GM21786 (cell line): Measurements from ENCODE around the gene GALNTL6.
"Not testable (repeated sequence)": the region's sequence is repeated elsewhere in the genome, so short reads cannot be mapped to it uniquely, and the experiment has no call there.

ENCODE experiments used
- ATAC-seq: cut with Tn5 transposase; IDR thresholded peaks from one replicate; pipeline ENCODE4 v1.9.1; 2021; ENCODE audit not compliant: unreplicated experiment

The GALNTL6 gene

DNA sequence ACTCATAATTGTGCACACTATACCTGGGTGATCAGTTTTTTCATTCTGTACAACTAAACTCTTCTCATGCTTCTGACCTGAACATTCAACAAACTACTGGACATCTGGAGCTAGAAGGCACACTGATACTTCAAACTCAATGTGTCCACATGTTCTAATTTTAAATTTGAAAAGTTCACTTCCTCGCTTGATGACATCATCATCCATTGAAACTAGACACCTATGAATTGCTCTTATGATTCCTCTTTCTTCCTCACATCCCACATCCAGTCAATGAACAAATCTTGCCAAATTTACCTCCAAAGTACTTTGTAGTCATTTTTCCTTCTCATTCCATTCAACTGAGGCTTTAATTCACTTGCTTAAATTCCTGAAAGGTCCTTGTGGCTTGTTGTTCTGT, 549.4 kb downstream of the GALNTL6 start:
- ATAC-seq = no peak

DNA sequence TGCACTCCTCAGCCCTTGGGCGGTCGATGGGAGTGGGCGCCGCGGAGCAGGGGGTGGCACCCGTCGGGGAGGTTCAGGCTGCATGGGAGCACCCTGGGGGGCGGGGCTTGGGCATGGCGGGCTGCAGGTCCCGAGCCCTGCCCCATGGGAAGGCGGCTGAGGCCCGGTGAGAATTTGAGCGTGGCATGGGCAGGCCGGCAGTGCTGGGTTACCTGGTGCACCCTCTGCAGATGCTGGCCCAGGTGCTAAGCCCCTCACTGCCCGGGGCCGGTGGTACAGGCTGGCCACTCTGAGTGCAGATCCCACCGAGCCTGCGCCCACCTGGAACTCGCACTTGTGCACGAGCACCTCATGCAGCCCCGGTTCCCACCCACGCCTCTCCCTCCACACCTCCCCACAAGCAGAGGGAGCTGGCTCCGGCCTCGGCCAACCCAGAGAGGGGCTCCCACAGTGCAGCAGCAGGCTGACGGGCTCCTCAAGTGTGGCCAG, 556.3 kb downstream of the GALNTL6 start:
- no peak for ATAC-seq

DNA sequence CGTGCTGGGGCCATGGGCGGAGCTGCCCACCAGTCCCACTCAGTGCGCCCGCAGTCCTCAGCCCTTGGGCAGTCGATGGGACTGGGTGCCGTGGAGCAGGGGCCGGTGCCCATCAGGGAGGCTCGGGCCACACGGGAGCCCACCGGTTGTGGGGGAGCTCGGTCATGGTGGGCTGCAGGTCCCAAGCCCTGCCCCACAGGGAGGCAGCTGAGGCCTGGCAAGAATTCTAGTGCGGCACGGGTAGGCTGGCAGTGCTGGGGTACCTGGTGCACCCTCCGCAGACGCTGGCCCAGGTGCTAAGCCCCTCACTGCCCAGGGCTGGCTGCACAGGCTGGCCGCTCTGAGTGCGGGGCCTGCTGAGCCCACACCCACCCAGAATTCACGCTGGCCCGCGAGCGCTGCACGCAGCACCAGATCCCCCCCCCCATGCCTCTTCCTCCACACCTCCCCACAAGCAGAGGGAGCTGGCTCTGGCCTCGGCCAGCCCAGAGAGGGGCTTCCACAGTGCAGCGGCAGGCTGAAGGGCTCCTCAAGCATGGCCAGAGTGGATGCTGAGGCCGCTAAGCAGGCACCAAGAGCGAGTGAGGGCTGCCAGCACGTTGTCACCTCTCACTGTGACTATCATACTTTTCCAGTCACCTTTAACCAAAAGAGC, 564.4 kb downstream of the GALNTL6 start:
- no peak for ATAC-seq

DNA sequence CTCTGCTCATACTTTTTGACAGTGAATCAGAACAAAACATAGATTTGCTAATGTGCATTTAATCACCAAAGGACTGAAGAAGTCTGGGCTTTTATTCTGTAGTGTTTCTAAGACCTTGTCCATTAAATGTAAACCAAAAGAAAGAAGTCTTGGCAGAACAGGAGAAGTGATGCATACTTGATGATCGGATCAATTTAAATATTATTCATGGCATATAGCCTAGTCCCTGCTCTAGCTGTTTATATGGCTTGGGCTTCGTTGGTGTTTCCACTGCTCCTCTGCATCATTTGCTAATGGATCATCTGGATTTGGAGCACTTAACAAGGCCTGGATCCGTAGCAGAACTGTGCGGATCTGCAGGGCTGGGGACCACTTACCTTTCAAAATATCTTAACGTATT, 566.6 kb downstream of the GALNTL6 start:
- ATAC-seq = no peak

DNA sequence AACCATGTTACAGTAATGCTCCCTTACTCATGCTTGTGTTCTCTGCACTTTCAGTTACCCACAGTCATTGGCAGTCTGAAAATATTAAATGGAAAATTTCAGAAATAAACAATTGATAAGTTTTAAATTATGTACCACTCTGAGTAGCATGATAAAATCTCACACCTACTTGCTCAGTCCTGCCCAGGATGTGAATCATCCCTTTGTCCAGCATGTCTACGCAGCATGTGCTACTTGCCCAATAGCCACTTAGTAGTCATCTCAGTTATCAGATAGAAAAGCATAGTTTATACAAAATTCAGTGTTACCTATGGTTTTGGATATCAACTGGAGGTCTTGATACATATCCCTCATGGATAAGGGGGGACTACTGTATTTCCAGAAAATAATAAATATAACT, 577.1 kb downstream of the GALNTL6 start:
- ATAC-seq = no peak

DNA sequence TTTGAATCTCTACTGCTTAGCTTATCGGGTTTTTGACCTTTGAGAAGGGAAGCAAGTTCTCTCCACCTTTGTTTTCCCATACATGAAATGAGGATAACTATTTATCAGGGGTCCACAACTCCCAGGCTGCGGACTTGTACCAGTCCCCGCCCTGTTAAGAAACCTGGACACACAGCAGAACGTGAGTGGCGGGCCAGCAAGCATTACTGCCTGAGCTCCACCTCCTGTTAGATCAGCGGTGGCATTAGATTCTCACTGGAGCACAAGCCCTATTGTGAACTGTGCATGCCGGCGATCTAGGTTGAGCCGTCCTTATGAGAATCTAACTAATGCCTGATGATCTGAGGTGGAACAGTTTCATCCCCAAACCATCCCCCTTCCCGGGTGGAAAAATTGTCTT, 579.5 kb downstream of the GALNTL6 start:
- no peak for ATAC-seq

DNA sequence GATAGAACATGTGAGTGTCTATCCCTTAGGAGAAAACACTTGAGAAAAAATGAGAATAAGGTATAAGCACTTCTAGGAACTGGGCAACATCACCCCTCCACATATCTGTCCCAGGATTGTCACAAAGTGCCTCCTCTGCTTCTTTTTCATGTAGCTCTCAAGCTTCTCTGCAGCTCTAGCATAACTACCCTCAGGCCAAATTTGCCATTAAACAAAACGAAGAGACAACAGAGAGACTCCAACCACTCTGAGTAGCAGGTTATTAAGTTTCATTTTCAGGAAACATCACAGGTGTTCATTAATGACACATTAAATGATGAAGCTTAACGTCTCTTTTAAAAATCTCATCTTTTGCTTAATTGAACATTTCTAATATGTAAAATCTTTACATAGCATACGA, 580.0 kb downstream of the GALNTL6 start:
- no peak for ATAC-seq

DNA sequence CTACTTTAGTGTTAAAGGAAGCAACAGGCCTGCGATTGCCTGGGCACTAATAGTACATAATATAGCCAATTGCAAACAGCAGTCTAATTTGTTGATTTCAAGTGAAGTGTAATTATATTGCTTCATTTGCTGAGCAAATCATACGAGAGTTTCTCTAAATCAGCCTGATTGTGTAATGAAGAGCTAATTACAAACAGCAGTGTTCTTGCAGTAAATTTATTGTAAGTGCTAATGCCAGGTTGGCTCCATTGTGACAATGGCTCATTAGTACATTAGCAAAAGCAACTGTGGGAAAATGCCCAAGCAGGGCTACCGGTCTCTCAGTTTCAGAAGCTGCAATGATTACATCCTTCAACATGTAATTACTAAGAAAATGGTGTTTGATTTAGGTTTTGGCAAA, 591.5 kb downstream of the GALNTL6 start:
- ATAC-seq = no peak

DNA sequence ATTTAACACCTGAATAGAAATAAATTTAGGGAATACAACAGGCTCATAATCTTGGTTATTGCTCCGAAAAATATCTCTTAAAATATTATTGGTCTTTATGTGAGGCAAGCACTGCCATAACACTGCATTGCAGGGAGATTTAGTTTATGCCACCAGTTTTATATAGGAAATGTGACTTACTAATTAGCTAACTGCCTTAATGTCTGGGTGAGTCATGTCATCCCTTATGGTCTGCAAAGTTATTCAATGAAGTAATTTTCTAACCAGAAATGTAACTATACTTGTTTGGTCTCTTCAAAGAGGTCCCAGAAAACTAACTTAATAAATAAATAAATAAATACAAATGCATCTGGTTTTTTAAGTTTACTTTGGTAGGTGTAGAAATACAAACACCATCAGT, 597.2 kb downstream of the GALNTL6 start:
- no peak for ATAC-seq

DNA sequence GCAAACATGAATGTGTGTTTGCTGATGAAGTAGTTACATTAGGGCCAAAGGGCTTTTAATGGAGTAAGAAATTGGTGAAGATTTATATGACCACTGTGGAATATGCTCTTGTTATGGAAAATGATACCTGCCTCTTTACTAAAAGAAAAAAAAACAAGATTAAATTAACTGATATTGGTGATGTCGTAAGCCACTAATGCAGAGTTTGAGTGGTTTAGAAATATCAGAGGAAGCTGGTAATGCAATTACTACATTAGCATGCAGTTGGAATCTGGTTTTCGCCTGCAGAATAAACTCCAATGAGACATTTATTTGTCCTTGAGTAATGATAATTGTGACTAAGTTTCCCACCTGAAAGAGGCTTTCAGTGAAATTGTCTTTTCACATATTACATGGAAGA, 597.9 kb downstream of the GALNTL6 start:
- ATAC-seq = no peak

DNA sequence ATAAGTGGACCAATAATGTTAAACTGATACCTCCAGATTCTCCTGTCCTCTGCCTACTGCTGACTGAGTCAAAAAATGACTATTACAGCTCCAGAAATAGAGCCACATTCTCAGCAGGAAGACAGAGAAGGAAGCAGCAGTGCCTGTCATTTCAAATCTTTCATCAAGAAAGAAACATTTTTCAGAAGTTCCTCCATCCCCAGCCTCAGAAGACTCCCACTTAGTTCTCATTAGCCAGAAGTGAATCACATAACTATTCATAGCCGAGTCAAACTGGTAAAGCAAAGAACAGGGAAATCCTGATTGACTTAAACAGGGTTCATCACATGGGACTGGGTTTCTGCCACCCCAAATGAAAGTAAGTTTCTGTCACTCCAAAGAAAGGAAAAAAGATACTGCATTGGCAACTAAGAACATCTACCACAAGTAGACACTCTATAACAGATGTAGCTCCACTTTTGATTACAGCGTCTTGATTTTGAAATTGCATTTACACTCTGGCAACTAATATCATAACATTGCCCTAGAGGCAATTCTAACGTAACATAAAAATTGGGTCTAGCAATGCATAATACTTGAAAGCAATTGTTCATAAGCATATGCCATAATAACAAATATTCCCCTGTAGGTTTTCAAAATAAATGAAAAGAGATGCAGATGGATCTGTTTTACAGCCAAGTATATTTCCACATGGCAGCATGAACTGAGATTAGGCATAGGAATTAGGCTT, 599.8 kb downstream of the GALNTL6 start:
- ATAC-seq = no peak

DNA sequence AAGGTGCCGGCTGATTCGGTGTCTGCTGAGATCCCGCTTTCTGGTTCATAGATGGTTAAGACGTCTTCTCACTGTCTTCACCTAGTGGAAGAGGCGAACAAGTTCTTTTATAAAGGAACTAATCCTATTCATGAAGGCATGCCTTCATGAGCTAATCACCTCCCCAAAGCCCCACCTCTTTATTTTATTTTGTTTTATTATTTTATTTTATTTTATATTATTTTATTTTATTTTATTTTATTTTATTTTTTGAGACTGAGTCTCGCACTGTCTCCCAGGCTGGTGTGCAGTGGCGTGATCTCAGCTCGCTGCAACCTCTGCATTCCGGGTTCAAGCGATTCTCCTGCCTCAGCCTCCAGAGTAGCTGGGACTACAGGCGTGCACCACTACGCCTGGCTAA, 615.8 kb downstream of the GALNTL6 start:
- ATAC-seq = not testable (repeated sequence)

DNA sequence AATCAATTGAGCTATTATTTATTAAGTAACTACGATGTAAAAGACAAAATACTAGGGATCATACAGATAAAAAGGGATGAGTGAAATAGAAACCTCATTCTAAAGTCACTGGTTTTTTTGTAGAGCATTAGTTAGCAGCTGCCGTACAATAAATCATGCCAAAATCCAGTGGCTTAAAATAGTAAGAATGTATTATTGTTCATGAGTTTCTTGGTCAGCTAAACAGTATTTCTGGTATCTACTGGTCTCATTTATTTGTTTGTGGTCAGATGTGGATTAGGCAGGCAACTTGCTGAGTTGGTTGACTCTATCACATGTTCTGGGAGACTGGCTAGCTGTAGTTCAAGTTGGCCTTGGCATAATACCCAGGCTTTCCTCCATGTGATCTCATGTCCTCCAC, 667.3 kb downstream of the GALNTL6 start:
- ATAC-seq = no peak

DNA sequence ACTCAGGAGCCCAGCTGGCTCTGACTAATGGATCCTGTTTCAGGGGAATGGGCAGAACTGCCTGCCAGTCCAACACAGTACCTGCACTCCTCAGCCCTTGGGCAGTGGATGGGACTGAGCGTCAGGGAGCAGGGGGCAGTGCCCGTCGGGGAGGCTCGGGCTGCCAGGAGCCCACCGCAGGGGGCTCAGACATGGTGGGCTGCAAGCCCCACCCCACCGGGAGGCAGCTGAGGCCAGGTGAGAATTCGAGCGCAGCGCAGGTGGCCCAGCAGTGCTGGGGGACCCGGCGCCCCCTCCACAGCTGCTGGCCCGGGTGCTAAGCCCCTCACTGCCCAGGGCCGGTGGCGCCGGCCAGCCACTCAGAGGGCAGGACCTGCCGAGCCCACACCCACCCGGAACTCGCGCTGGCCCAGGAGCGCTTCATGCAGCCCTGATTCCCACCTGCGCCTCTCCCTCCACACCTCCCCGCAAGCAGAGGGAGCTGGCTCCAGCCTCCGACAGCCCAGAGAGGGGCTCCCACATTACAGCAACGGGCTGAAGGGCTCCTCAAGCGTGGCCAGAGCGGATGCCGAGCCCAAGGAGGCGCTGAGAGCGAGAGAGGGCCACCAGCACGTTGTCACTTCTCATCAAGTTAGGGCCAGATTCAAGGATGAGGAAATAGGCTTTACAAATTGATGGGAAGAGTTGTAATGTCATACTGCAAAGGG, 668.8 kb downstream of the GALNTL6 start:
- ATAC-seq = no peak

DNA sequence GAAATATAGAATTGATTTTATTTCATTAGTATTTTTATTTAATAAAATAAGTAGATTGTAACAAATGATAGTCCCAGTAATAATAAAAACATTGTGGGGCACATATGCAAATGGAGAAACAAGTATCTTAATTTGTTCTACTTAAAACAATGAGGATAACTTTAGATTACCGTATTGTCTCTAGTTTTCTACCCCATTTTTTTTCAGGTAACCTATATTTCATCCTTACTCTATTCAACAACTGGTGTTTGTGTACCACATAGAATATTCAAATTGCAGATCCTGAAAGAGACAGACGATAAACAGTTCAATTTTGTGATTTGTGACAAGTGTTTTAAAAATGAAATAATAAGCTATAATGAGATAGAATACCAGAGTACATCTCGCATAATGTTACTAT, 671.8 kb downstream of the GALNTL6 start:
- ATAC-seq = no peak

DNA sequence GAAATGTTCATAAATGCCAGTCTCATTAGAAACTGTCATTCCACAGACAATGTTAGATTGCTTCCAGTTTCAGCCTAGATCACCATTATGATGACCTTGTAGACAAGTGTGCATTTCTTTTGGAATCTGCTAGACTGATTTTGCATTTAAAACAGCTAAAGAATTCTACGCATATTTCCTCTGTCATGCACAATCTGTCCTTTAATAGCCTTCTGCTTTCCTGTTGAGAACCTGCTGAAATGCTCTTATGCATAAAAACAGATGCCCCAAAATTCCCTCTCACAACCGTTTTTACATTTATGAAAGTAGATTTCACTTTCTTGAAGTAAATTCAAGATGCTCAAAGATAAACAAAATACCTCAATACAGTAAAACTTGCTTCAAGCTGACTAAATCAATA, 673.3 kb downstream of the GALNTL6 start:
- ATAC-seq = no peak

DNA sequence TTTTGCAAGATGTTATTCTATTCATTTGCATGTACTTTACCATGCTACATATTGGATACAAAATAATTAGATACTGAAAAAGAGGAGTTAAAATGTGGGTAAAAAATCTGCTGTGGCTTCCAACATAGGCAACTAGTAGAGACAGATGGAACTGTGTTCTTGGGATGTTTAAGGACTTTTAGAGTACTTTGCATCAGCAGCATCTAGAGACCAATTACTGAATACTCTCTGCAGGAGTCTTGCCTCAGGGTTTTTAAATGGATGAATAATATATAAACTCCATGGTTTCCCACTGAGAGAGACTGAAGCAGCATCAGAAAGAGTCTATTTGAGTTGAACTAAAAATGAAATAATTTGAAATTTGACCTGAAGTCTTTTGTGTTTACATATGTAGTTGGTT, 676.7 kb downstream of the GALNTL6 start:
- no peak for ATAC-seq

DNA sequence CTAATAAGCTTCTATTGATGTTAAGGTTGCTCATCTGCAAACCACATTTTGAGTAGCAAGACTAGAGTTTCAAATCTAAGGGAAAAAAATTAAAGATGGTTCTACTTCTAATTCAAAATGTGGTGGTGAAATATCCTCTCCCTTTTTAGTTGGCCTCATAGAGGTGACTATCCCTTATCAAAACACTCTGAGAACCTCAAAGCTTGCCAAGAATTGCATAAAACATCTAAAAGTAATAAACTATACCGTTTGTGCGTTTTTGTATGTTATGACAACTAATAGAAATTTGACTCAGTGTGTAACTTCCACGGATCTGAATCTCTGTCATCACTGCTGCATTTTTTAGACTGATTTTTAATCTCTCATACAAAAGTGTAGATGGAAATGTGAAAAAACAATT, 682.6 kb downstream of the GALNTL6 start:
- no peak for ATAC-seq

DNA sequence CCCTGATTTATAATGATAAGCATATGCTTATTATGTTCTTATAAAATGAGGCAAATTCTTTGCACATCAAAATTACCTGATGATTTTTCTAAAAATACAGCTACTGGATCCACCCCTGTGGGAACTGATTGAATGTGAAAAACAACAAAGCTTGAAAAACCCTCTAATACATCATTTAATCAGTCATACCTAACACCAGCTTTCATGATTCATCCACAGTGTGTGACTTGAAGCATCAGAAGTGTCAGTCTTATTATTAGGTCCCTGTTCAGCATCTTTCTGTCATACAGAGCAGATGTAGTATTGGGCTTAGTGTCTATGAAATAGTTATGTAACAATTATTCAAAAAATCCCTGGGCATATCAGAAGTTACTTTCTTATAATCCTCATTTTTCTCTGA, 684.1 kb downstream of the GALNTL6 start:
- ATAC-seq = no peak

DNA sequence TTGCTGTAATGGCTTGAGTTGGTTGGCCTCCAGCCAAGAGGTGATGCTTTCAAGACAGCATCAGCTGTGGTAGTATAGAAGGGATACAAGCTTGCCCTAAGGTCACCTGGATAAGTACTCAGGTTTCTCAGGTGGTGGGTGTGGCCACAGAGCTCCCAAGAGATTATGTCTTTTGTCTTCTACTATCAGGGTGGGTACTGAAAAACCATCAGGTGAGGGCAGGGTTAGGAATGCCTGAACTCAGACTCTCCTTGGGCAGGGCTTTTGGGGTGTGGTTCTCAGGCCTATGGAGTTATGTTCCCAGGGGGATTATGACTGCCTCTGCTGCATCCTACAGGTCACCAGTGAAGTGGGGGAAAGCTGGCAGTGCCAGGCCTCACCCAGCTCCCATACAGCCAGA, 700.8 kb downstream of the GALNTL6 start:
- ATAC-seq = no peak

DNA sequence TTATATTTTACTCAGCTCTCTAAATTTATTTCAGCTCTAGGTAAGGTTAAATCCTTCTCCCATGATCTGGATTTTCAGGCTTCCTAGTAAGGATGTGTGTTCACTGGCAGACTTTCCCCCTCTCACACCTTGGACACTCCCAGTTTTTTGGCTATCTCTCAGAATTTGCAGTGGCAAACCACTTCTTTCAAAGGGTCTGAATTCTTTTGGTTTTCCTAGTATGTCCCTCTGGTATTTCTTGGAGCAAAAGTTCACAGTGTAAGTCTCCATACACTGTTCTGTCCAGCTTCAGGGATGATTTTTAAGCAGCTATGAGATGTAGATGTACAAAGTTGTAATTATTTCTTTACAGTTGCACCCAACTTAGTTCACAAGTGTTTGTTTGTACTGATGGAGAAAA, 701.6 kb downstream of the GALNTL6 start:
- no peak for ATAC-seq

DNA sequence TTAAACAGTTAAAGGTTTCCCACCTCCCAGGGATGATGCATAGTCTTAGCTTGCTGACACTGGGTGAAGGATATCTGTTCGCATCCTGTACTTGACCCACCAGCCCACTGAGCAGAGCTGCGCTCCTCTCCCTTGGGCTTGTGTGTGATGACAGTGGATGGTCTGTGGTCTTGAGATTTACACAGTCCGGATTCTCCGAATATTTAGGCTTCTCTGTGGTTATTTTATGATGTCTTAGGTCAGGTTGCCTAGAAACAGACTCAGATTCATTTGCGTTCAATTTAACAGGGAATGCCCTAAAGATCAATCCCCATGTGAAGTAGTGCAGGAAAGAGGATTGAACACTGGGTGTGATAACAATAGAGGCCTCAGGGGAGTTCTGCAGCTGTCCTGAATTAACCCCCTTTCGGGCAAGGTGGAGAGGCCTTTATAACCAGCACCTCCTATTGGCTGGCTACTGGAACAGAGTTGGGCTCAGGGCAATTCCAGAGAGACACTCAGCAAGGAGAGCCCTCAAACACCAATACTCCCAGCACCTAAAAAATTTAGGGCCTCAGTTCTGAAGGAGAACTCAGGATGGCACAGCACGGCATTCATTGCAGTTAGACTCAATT, 702.2 kb downstream of the GALNTL6 start:
- no peak for ATAC-seq
